ENCODE data around the gene PCSK5.

The PCSK5 gene

GRCh38 chr9:76218886-76219445, 328.5 kb downstream of the PCSK5 start:
- no peak for TF ChIP-seq CTCF (IDR thresholded peaks at IDR 0.05; ENCODE audit: low read depth, low read length, missing control alignments)
- DNase-seq (ENCODE audit: extremely low read depth, low read depth) = no peak

GRCh38 chr9:76219560-76220151, 329.2 kb downstream of the PCSK5 start:
- TF ChIP-seq CTCF (IDR thresholded peaks at IDR 0.05; ENCODE audit: low read depth, low read length, missing control alignments) = peak; percentile 22
- no peak for DNase-seq (ENCODE audit: extremely low read depth, low read depth)
- no peak overlapping the region for H3K4me3 ChIP-seq (replicated peaks; ENCODE audit: low read depth, low read length)

More at GRCh38 chr9:76218886-76219445, 328.5 kb downstream of the PCSK5 start:
- H3K4me3 ChIP-seq (replicated peaks; ENCODE audit: low read depth, low read length) = no peak overlapping the region

GRCh38 chr9:76221423-76221822, 330.9 kb downstream of the PCSK5 start:
- no peak for TF ChIP-seq CTCF (IDR thresholded peaks at IDR 0.05; ENCODE audit: low read depth, low read length, missing control alignments)

GRCh38 chr9:76223749-76224340, 333.4 kb downstream of the PCSK5 start:
- no peak overlapping the region for H3K4me3 ChIP-seq (replicated peaks; ENCODE audit: low read depth, low read length)
- no peak for DNase-seq (ENCODE audit: extremely low read depth, low read depth)
- no peak for TF ChIP-seq CTCF (IDR thresholded peaks at IDR 0.05; ENCODE audit: low read depth, low read length, missing control alignments)

More at GRCh38 chr9:76221423-76221822, 330.9 kb downstream of the PCSK5 start:
- no peak for DNase-seq (ENCODE audit: extremely low read depth, low read depth)
- no peak overlapping the region for H3K4me3 ChIP-seq (replicated peaks; ENCODE audit: low read depth, low read length)

- H3K4me3 ChIP-seq (replicated peaks; ENCODE audit: low read depth, low read length) = no peak overlapping the region
- TF ChIP-seq CTCF (IDR thresholded peaks at IDR 0.05; ENCODE audit: low read depth, low read length, missing control alignments) = no peak
- DNase-seq (ENCODE audit: extremely low read depth, low read depth) = no peak
These were observed 336.7 kb downstream of the PCSK5 start for GRCh38 chr9:76227156-76227555.

- DNase-seq (ENCODE audit: extremely low read depth, low read depth) = no peak
- TF ChIP-seq CTCF (IDR thresholded peaks at IDR 0.05; ENCODE audit: low read depth, low read length, missing control alignments) = no peak
- no peak overlapping the region for H3K4me3 ChIP-seq (replicated peaks; ENCODE audit: low read depth, low read length)
These were observed 340.5 kb downstream of the PCSK5 start for GRCh38 chr9:76231001-76231400.

All from HFF-Myc (cell line).